ENCODE data around the gene SPCS1. TPM values are rescaled to one million over a fixed set of nuclear protein-coding genes. Genes with fewer than 3 reads are reported as not detected.
A peak's percentile ranks its signal among the peaks of the same experiment; 100 is the strongest.
"Not testable (repeated sequence)": the region's sequence is repeated elsewhere in the genome, so short reads cannot be mapped to it uniquely, and the experiment has no call there.

Gene SPCS1
- total RNA-seq, 1 donor, result 44.7 TPM

- DNase-seq (ENCODE audit: low read depth in 2 of 3, low spot score in 2 of 3), result not testable (repeated sequence)
Measured at GRCh38 chr3:52728753-52729152, 22.8 kb downstream of the SPCS1 start.

- no peak for DNase-seq (ENCODE audit: low read depth in 2 of 3, low spot score in 2 of 3)
Measured at GRCh38 chr3:52730681-52731080, 24.8 kb downstream of the SPCS1 start.

- no peak for DNase-seq (ENCODE audit: low read depth in 2 of 3, low spot score in 2 of 3)
Measured at GRCh38 chr3:52731590-52731989, 25.7 kb downstream of the SPCS1 start.

- no peak for DNase-seq (ENCODE audit: low read depth in 2 of 3, low spot score in 2 of 3)
Measured at GRCh38 chr3:52733256-52733891, 27.5 kb downstream of the SPCS1 start.

- no peak for DNase-seq (ENCODE audit: low read depth in 2 of 3, low spot score in 2 of 3)
Measured at GRCh38 chr3:52739730-52740129, 33.8 kb downstream of the SPCS1 start.

GRCh38 chr3:52742418-52743041 is 36.6 kb downstream of the SPCS1 start:
- DNase-seq (ENCODE audit: low read depth in 2 of 3, low spot score in 2 of 3), result peak in 2 of 3 donors; percentile 17 to 50

GRCh38 chr3:52743152-52743551 is 37.2 kb downstream of the SPCS1 start:
- no peak for DNase-seq (ENCODE audit: low read depth in 2 of 3, low spot score in 2 of 3)

- DNase-seq (ENCODE audit: low read depth in 2 of 3, low spot score in 2 of 3), result no peak
Measured at GRCh38 chr3:52743721-52744120, 37.8 kb downstream of the SPCS1 start.

GRCh38 chr3:52752045-52752660 is 46.2 kb downstream of the SPCS1 start:
- DNase-seq (ENCODE audit: low read depth in 2 of 3, low spot score in 2 of 3), result peak in 1 of 3 donors; percentile 19

- DNase-seq (ENCODE audit: low read depth in 2 of 3, low spot score in 2 of 3), result no peak
Measured at GRCh38 chr3:52754373-52754772, 48.5 kb downstream of the SPCS1 start.

- DNase-seq (ENCODE audit: low read depth in 2 of 3, low spot score in 2 of 3), result no peak
Measured at GRCh38 chr3:52756141-52756540, 50.2 kb downstream of the SPCS1 start.

Small RNA genes lying within 50 kb of the gene (small RNA-seq; reads per million reads assigned to genes)
- not detected for gene AC006254.2
- gene RF00569, result 2,979 reads per million, percentile 99 among the genes with 10 or more reads in this experiment
- not detected for gene RF01183
- gene SNORD19, result not detected
- not detected for gene SNORD19B
- 883 reads per million, percentile 99 among the genes with 10 or more reads in this experiment for gene SNORD69

Other genes with a start within 250 kb of the SPCS1 start
- gene STAB1, start 210.8 kb upstream of the SPCS1 start, total RNA-seq, result 19.1 TPM
- gene NT5DC2, start 172.2 kb upstream of the SPCS1 start, total RNA-seq, result 40.4 TPM
- 1.9 TPM for gene UQCC5, start 169.5 kb upstream of the SPCS1 start, total RNA-seq
- 63.3 TPM for gene PBRM1, start 20.2 kb upstream of the SPCS1 start, total RNA-seq
- 22.6 TPM for gene GNL3, start 20.1 kb upstream of the SPCS1 start, total RNA-seq
- 31.0 TPM for gene GLT8D1, start 315 bp upstream of the SPCS1 start, total RNA-seq
- 12.1 TPM for gene NEK4, start 64.8 kb downstream of the SPCS1 start, total RNA-seq
- gene ITIH1, start 71.5 kb downstream of the SPCS1 start, total RNA-seq, result under 0.01 TPM
- not detected for gene ITIH3, start 88.7 kb downstream of the SPCS1 start, total RNA-seq
- gene ITIH4, start 124.6 kb downstream of the SPCS1 start, total RNA-seq, result 7.5 TPM
- gene MUSTN1, start 128.9 kb downstream of the SPCS1 start, total RNA-seq, result 0.27 TPM
- 13.2 TPM for gene STIMATE, start 191.4 kb downstream of the SPCS1 start, total RNA-seq

All from hematopoietic multipotent progenitor cell (in vitro differentiated cells).